D721Med (cell line): ENCODE data around the gene ZFR.
"Not testable (repeated sequence)": the region's sequence is repeated elsewhere in the genome, so short reads cannot be mapped to it uniquely, and the experiment has no call there.

Source experiments
- DNase-seq: peaks from one replicate; pipeline ENCODE4 v3.0.0; 2011; ENCODE audit warnings: low spot score; ENCODE audit not compliant: insufficient read length
- FAIRE-seq: peaks from 2 replicates; lab custom pipeline; 2011; peaks lifted over from hg19 to GRCh38; lab: Jason Lieb, UNC
- TF ChIP-seq, protein P1 (sequence below): IDR thresholded peaks from 2 replicates; pipeline ENCODE4 v1.5.1; 2012; ENCODE audit warnings: mild to moderate bottlenecking, control low read depth; ENCODE audit not compliant: insufficient read depth; ENCODE audit errors: missing control alignments

Gene ZFR

DNA sequence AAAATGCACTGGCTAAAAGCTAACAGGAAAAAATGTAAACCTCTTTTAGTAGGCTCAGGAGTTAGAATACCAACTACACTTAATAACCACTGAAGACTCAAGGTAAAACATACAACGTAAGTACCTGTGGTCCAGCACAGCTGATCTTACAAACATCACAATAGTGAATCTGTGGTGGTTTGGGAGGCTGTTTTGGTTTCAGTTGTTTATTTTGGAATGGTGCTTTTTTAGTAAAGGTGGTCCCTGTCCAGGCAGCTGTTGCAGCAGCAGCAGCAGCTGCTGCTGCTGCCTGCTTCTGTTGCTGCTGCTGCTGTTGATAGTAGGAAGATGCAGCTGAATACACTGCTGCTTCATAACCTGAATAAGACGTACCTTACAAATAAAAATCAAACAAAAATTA is 37.9 kb downstream of the ZFR start:
- FAIRE-seq (no peak), DNase-seq (no peak)
- TF ChIP-seq, protein P1, sequence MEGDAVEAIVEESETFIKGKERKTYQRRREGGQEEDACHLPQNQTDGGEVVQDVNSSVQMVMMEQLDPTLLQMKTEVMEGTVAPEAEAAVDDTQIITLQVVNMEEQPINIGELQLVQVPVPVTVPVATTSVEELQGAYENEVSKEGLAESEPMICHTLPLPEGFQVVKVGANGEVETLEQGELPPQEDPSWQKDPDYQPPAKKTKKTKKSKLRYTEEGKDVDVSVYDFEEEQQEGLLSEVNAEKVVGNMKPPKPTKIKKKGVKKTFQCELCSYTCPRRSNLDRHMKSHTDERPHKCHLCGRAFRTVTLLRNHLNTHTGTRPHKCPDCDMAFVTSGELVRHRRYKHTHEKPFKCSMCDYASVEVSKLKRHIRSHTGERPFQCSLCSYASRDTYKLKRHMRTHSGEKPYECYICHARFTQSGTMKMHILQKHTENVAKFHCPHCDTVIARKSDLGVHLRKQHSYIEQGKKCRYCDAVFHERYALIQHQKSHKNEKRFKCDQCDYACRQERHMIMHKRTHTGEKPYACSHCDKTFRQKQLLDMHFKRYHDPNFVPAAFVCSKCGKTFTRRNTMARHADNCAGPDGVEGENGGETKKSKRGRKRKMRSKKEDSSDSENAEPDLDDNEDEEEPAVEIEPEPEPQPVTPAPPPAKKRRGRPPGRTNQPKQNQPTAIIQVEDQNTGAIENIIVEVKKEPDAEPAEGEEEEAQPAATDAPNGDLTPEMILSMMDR = no peak

DNA sequence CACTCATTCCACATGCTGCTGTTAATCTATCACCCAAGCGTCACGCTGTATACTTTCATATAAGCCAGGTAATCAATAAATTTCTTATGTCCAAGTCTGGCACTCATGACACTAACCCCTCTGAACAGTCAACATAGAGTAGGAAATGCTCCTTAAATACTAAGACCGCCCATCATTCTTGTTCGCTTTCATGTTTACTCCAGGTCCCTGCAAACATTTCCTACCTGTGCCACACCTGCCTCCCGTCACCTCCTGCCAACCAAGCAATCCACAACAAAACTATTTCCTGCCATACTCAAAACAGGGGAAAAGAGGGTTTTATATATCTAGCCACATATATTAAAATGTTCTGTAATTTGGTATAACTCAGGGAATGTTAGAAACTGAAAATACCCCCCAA is 39.0 kb downstream of the ZFR start:
- TF ChIP-seq, protein P1 = no peak
- FAIRE-seq (no peak), DNase-seq (no peak)

DNA sequence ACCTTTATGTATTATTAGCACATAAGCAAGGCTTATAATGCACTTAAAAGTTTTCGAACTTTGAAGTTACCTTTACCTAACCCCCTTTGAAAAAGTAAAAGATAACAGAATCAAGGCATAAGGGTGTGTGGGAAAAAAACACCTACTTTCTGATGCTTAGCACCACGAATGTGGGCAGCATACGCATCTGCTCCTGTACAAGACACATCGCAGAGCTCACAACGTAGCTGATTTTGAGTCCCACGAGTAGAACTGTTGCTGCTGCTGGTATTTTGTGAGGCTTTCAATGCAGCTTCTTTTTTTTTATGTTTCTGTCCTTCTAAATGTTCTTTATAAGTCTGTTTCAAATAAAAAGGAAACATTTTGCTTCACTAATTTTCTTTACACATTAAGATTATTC is 40.8 kb downstream of the ZFR start:
- FAIRE-seq (no peak), DNase-seq (no peak)
- TF ChIP-seq, protein P1 = no peak

DNA sequence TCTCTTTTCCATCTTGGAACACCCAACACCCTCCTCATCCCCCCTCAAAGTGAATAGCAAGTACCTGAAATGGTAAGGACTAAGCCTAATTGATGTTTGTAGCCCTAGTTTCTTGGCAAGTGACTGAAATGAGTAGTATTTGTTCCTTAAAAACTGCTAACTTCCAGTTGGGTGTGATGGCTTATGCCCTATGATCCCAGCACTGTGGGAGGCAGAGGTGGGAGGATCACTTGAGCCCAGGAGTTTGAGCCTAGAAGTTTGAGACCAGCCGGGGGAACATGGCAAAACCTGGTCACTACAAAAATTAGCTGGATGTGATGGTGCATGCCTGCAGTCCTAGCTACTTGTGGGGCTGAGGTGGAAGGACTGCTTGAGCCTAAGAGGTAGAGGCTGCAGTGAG is 44.1 kb downstream of the ZFR start:
- no peak for DNase-seq
- TF ChIP-seq, protein P1 = no peak
- FAIRE-seq = no peak

DNA sequence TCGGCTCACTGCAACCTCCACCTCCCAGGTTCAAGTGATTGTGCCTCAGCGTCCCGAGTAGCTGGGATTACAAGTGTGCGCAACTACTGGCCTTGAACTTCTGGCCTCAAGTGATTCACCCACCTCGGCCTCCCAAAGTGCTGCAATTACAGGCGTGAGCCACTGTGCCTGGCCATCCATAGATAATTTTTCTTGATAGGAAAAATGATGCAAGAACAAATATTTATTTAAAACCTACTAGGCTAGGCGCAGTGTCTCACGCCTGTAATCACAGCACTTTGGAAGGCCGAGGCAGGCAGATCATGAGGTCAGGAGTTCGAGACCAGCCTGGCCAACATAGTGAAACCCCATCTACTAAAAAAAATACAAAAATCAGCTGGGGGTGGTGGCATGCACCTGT is 45.8 kb downstream of the ZFR start:
- DNase-seq, FAIRE-seq: not testable (repeated sequence)

DNA sequence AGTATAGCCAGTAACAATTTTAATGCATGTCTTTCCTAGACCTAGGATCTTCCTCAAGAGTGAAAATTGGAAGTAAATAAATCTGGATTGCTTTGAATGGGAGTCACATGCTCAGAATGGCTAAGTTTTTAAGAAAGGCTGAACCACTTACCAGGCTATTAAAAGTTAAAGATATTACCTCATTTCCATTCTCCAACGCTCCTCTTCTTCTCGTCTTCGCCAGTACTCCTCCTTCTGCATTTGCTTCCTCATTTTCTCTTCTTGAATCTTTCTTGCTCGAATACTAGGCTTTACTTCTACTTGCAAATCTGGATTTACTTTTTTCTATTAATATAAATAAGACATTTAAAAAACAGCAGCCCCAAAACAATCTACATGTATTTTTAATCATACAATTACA is 49.6 kb downstream of the ZFR start:
- FAIRE-seq = no peak
- no peak for DNase-seq
- TF ChIP-seq, protein P1 = no peak

DNA sequence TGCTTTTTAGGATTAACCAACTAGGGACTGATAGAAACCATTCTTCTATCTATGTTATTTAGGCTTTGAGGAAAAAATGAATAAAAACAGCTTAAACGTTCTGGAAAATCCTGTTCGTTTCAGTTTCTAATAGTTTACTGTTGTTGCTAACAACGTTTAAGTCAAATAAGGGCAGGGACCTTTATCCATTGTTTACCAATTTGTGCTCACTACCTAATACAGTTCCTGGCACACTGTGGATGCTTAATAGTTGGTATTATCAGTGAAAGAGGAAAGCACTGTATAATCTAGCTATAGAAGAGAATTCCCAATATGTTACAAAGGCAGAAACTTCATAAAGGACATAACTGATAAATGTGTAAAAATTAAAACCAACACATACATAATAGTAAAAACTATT is 52.5 kb downstream of the ZFR start:
- FAIRE-seq = no peak
- TF ChIP-seq, protein P1 = no peak
- DNase-seq = no peak
